H1 (cell line): ENCODE data around the gene IL16. TPM values are rescaled to one million over a fixed set of nuclear protein-coding genes. Genes with fewer than 3 reads are reported as not detected.

Source experiments
- CTCF ChIA-PET: fragments of 300-600 bp; sonication (Branson Sonifier 250); formaldehyde crosslinking; loops from one replicate; lab custom pipeline; 2021; ENCODE audit not compliant: partially characterized antibody; lab: Charles Lee
- POLR2A ChIA-PET: fragments of 300-600 bp; sonication (Branson Sonifier 250); formaldehyde crosslinking; loops from one replicate; lab custom pipeline; 2021; ENCODE audit warnings: inconsistent platforms; ENCODE audit not compliant: partially characterized antibody; lab: Charles Lee
- DNase-seq, 2 experiments: peaks; one replicate each; pipeline versions ENCODE4 v3.0.0 to v3.0.0-alpha.2; 2010 to 2022; ENCODE audit warnings: low spot score in 2 of 2, low read depth in 1 of 2, mixed read lengths in 1 of 2
- FAIRE-seq: peaks from 2 replicates; lab custom pipeline; 2011; peaks lifted over from hg19 to GRCh38; lab: Jason Lieb, UNC
- H2AFZ ChIP-seq: 2 replicates; pipeline ENCODE4 v1.8.1; 2012; ENCODE audit warnings: low read length, inconsistent platforms
- H2AK5ac ChIP-seq: 2 replicates; pipeline ENCODE4 v1.6.1; 2013; ENCODE audit warnings: low read depth, low read length
- H2BK120ac ChIP-seq: replicated peaks from 2 replicates; pipeline ENCODE3; 2013; ENCODE audit warnings: low read depth, low read length, inconsistent platforms
- H2BK12ac ChIP-seq: 2 replicates; pipeline ENCODE4 v1.6.1; 2013; ENCODE audit warnings: low read depth, low read length
- H2BK15ac ChIP-seq: 2 replicates; pipeline ENCODE4 v1.6.1; 2013; ENCODE audit warnings: low read length
- H2BK20ac ChIP-seq: 2 replicates; pipeline ENCODE4 v1.6.1; 2013; ENCODE audit warnings: low read length
- H2BK5ac ChIP-seq: 2 replicates; pipeline ENCODE4 v1.6.1; 2013; ENCODE audit warnings: low read depth, low read length
- H3K14ac ChIP-seq: 2 replicates; pipeline ENCODE4 v1.6.1; 2013; ENCODE audit warnings: inconsistent platforms; ENCODE audit not compliant: insufficient read length
- H3K18ac ChIP-seq: 2 replicates; pipeline ENCODE4 v1.6.1; 2013; ENCODE audit warnings: low read length; ENCODE audit errors: extremely low read depth
- H3K23ac ChIP-seq: 2 replicates; pipeline ENCODE4 v1.6.1; 2013; ENCODE audit warnings: inconsistent platforms; ENCODE audit not compliant: insufficient read length
- H3K23me2 ChIP-seq: 2 replicates; pipeline ENCODE4 v1.6.1; 2013; ENCODE audit warnings: low read depth, low read length
- H3K27ac ChIP-seq: 2 replicates; pipeline ENCODE4 v1.6.1; 2011; ENCODE audit warnings: low read depth, low read length, inconsistent platforms
- H3K27me3 ChIP-seq, 4 experiments: replicated peaks in 1 of 4; 1 replicate in 1 of 4; 2 replicates in 3 of 4; pipeline versions ENCODE4 v1.6.1 to v1.8.1; 2011 to 2013; ENCODE audit warnings: low read length in 3 of 4, mild to moderate bottlenecking in 3 of 4, inconsistent platforms in 2 of 4, mixed read lengths in 2 of 4, moderate library complexity in 1 of 4; ENCODE audit not compliant: control insufficient read depth in 3 of 4, insufficient read depth in 3 of 4; ENCODE audit errors: extremely low read depth in 1 of 4
- H3K36me3 ChIP-seq, 4 experiments: 2 replicates each; pipeline versions ENCODE4 v1.6.1 to v1.8.1; 2011 to 2013; ENCODE audit warnings: mild to moderate bottlenecking in 4 of 4, low read length in 3 of 4, moderate library complexity in 2 of 4, control low read depth in 1 of 4, inconsistent platforms in 1 of 4; ENCODE audit not compliant: insufficient read depth in 4 of 4, control insufficient read depth in 2 of 4
- H3K4ac ChIP-seq: replicated peaks from 2 replicates; pipeline ENCODE3; 2013; ENCODE audit warnings: low read length, low read depth, mixed read lengths, inconsistent platforms; ENCODE audit not compliant: insufficient read length
- H3K4me1 ChIP-seq, 4 experiments: replicated peaks in 1 of 4; 1 replicate in 1 of 4; 2 replicates in 3 of 4; pipeline versions ENCODE4 v1.6.1 to v1.8.1; 2011 to 2013; ENCODE audit warnings: low read length in 3 of 4, inconsistent platforms in 2 of 4, mixed read lengths in 1 of 4; ENCODE audit not compliant: insufficient read depth in 4 of 4, control insufficient read depth in 3 of 4
- H3K4me2 ChIP-seq, 2 experiments: 2 replicates each; pipeline versions ENCODE4 v1.6.1 to v1.8.1; 2011 to 2013; ENCODE audit warnings: low read depth in 2 of 2, low read length in 2 of 2, control low read depth in 1 of 2, inconsistent platforms in 1 of 2, mild to moderate bottlenecking in 1 of 2; ENCODE audit not compliant: insufficient read depth in 1 of 2
- H3K4me3 ChIP-seq, 4 experiments: fragments of 200-600, 300-600 bp in 1 of 4; sonication (generic), shearing (Covaris generic), sonication (Bioruptor Twin) in 1 of 4; 2 replicates each; pipeline versions ENCODE4 v1.5.1 to v1.8.1; 2011 to 2016; ENCODE audit warnings: low read length in 4 of 4, low read depth in 3 of 4, control low read depth in 2 of 4, inconsistent platforms in 2 of 4, mild to moderate bottlenecking in 2 of 4, mixed read lengths in 1 of 4, moderate library complexity in 1 of 4; ENCODE audit not compliant: insufficient read depth in 2 of 4; ENCODE audit errors: extremely low read depth in 1 of 4
- H3K56ac ChIP-seq: replicated peaks from 2 replicates; pipeline ENCODE3; 2013; ENCODE audit warnings: low read depth, mild to moderate bottlenecking, mixed read lengths, low read length, inconsistent platforms; ENCODE audit not compliant: insufficient read length
- H3K79me1 ChIP-seq: 2 replicates; pipeline ENCODE4 v1.6.1; 2013; ENCODE audit warnings: low read depth, low read length, control low read depth
- H3K79me2 ChIP-seq, 2 experiments: 2 replicates each; pipeline versions ENCODE4 v1.6.1 to v1.8.1; 2012 to 2013; ENCODE audit warnings: low read length in 2 of 2, mild to moderate bottlenecking in 2 of 2, inconsistent platforms in 1 of 2; ENCODE audit not compliant: insufficient read depth in 2 of 2, control insufficient read depth in 1 of 2
- H3K9ac ChIP-seq, 4 experiments: replicated peaks in 1 of 4; 1 replicate in 1 of 4; 2 replicates in 3 of 4; pipeline versions ENCODE4 v1.6.1 to v1.8.1; 2011 to 2013; ENCODE audit warnings: low read depth in 3 of 4, low read length in 3 of 4, control low read depth in 2 of 4, mild to moderate bottlenecking in 2 of 4, moderate library complexity in 2 of 4, inconsistent platforms in 1 of 4; ENCODE audit errors: extremely low read depth in 1 of 4
- H3K9me3 ChIP-seq, 2 experiments: 2 replicates each; pipeline versions ENCODE4 v1.6.1 to v1.8.1; 2012 to 2013; ENCODE audit warnings: mild to moderate bottlenecking in 2 of 2, moderate library complexity in 2 of 2, control low read depth in 1 of 2, inconsistent platforms in 1 of 2, low read depth in 1 of 2, low read length in 1 of 2, mixed read lengths in 1 of 2; ENCODE audit not compliant: insufficient read depth in 2 of 2
- H4K20me1 ChIP-seq, 2 experiments: replicated peaks in 1 of 2; 2 replicates each; pipeline versions ENCODE3 to v1.8.1; 2011 to 2013; ENCODE audit warnings: inconsistent platforms in 2 of 2, low read length in 2 of 2, mild to moderate bottlenecking in 1 of 2; ENCODE audit not compliant: insufficient read depth in 2 of 2, control insufficient read depth in 1 of 2
- H4K5ac ChIP-seq: 2 replicates; pipeline ENCODE4 v1.6.1; 2013; ENCODE audit warnings: low read length, low read depth, mixed read lengths, inconsistent platforms; ENCODE audit not compliant: insufficient read length
- H4K8ac ChIP-seq: 2 replicates; pipeline ENCODE4 v1.8.0; 2013; ENCODE audit warnings: mild to moderate bottlenecking, moderate library complexity, low read length, inconsistent platforms; ENCODE audit not compliant: insufficient read depth; ENCODE audit errors: extremely low read depth
- H4K91ac ChIP-seq: replicated peaks from 2 replicates; pipeline ENCODE3; 2013; ENCODE audit warnings: low read length, mixed read lengths, inconsistent platforms; ENCODE audit not compliant: insufficient read length
- BACH1 ChIP-seq: IDR thresholded peaks from 2 replicates; pipeline ENCODE4 v1.6.1; 2012; ENCODE audit warnings: low read length, improper control_type of control experiment
- CBX8 ChIP-seq: fragments of 300-800, 300-1000 bp; sonication (generic); IDR thresholded peaks from 2 replicates; pipeline ENCODE4 v1.7.1; 2016; ENCODE audit warnings: low read depth, low read length, borderline replicate concordance
- CEBPB ChIP-seq: IDR thresholded peaks from 2 replicates; pipeline ENCODE4 v1.6.1; 2012; ENCODE audit warnings: low read depth, low read length
- CTCF ChIP-seq, 3 experiments: IDR thresholded peaks; 1 replicate in 2 of 3; 2 replicates in 1 of 3; pipeline versions ENCODE4 v1.5.1 to v1.6.1; 2011; ENCODE audit warnings: low read length in 3 of 3, mild to moderate bottlenecking in 3 of 3, inconsistent platforms in 2 of 3, low read depth in 1 of 3, moderate library complexity in 1 of 3; ENCODE audit not compliant: insufficient read depth in 1 of 3; ENCODE audit errors: control extremely low read depth in 1 of 3
- JUND ChIP-seq: IDR thresholded peaks from 2 replicates; pipeline ENCODE4 v1.6.1; 2011; ENCODE audit warnings: mild to moderate bottlenecking, improper control_type of control experiment, low read length
- KDM5A ChIP-seq: fragments of 200-600 bp; IDR thresholded peaks from 2 replicates; pipeline ENCODE4 v1.7.1; 2012; ENCODE audit warnings: mild to moderate bottlenecking, low read length, inconsistent platforms, mixed read lengths
- PHF8 ChIP-seq: fragments of 200-600 bp; sonication (generic); conservative IDR thresholded peaks from 2 replicates; pipeline ENCODE4 v1.7.1; 2012; ENCODE audit warnings: low read depth, mild to moderate bottlenecking, inconsistent platforms, low read length, moderate library complexity
- RBBP5 ChIP-seq: IDR thresholded peaks from 2 replicates; pipeline ENCODE4 v1.7.1; 2012; ENCODE audit warnings: low read depth, mild to moderate bottlenecking, inconsistent platforms, low read length, moderate library complexity, borderline replicate concordance
- RFX5 ChIP-seq: IDR thresholded peaks from 2 replicates; pipeline ENCODE4 v1.6.1; 2011; ENCODE audit warnings: low read depth, low read length, improper control_type of control experiment, borderline replicate concordance
- RNF2 ChIP-seq: fragments of 200-900, 300-1000 bp; sonication (generic); IDR thresholded peaks from 2 replicates; pipeline ENCODE4 v1.7.1; 2016; ENCODE audit warnings: borderline replicate concordance, low read depth, mild to moderate bottlenecking, antibody characterized with exemption, low read length; ENCODE audit not compliant: poor library complexity, severe bottlenecking; ENCODE audit errors: missing control alignments
- SIRT6 ChIP-seq: IDR thresholded peaks from one replicate; pipeline ENCODE4 v1.7.1; 2012; ENCODE audit warnings: low read length, inconsistent platforms
- SIX5 ChIP-seq: IDR thresholded peaks from 2 replicates; pipeline ENCODE4 v1.6.1; 2011; ENCODE audit warnings: mild to moderate bottlenecking, low read depth, low read length
- WGBS, 2 experiments: shearing (Covaris generic) in 1 of 2; methylation state at CpG; one replicate each; pipeline versions ENCODE4 v1.1.6 to v1.1.7; 2013 to 2015; ENCODE audit warnings: low lambda C conversion rate in 2 of 2, mixed read lengths in 2 of 2, inconsistent platforms in 1 of 2, low coverage in 1 of 2, missing lambda C conversion rate in 1 of 2; ENCODE audit not compliant: insufficient replicate concordance in 2 of 2, insufficient coverage in 1 of 2, insufficient read length in 1 of 2; ENCODE audit errors: extremely low coverage in 1 of 2, missing lambda C conversion rate in 1 of 2; 5-methylcytosine and 5-hydroxymethylcytosine counted together
- polyA plus RNA-seq, 7 experiments: library from polyadenylated mRNA; depleted of rRNA in 3 of 7; stranded (reverse) in 5 of 7; unstranded in 2 of 7; fragments of >200 nt in 5 of 7; fragments of 200-250 nt in 2 of 7; gene quantifications; 1 replicate in 5 of 7; 2 replicates in 1 of 7; 4 replicates in 1 of 7; pipeline versions ENCODE4 v1.2.1 to v1.2.3, GENCODE V29; 2011 to 2013; ENCODE audit warnings: missing spikeins in 2 of 7, mixed read lengths in 2 of 7
- total RNA-seq: library from RNA; stranded (reverse); fragmentation: NEBNext Ultra II Directional; extraction: Animal tissue kit (Norgen Biotek cat#: 25700); gene quantifications from 2 replicates; pipeline ENCODE4 v1.2.1, GENCODE V29; 2021

IL16 gene
- total and polyA plus RNA-seq, 2 of the 8 experiments (the other 6 are each of a cell fraction or from before 2014, with no cell fraction given), result 0.03 to 0.09 TPM

DNA sequence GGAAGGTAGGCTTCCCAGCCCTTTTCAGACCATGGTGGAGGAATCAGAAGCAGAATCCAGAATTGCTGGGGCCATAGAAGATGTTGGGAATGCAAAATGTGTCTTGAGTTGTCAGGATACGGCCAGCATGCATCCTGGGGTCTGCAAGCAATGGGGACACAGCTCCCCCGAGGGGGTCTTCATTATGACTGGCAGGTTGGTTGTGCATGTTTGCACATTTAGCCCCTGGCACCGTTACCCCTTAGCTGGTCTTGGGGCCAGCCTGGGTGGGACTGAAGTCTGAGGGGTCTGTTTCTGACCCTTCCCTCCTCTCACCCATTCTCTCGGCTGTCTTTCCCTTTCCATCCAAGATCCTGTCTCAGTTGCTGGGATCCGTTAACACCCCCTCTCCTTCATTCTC is 76.5 kb downstream of the IL16 start:
- H2BK120ac ChIP-seq, result no peak overlapping the region
- FAIRE-seq, result no peak
- H2AFZ ChIP-seq, result no peak overlapping the region
- no peak overlapping the region for H3K18ac ChIP-seq
- no peak overlapping the region for H3K4me3 ChIP-seq
- no peaks in the 10 kb centered on the region for H3K79me2 ChIP-seq
- H3K4ac ChIP-seq, result no peak overlapping the region
- no peak overlapping the region for H3K23ac ChIP-seq
- no peak overlapping the region for H3K27ac ChIP-seq
- H3K9ac ChIP-seq, result no peak overlapping the region
- H2AK5ac ChIP-seq, result no peak overlapping the region
- no peak overlapping the region for H3K56ac ChIP-seq
- H4K91ac ChIP-seq, result no peak overlapping the region
- H4K8ac ChIP-seq, result no peak overlapping the region
- H3K36me3 ChIP-seq, result no peaks in the 10 kb centered on the region
- 80% methylated on average over 4 of the region's 5 CpGs; no CpG with 5 or more reads in 1 of the 2 experiments for WGBS, 2 experiments
- no peaks in the 10 kb centered on the region for H4K20me1 ChIP-seq
- peaks cover 0 to 2% (median 0%) of the 10 kb centered on the region in 4 experiments; a peak in 1 of 7 replicates for H3K27me3 ChIP-seq
- no peak overlapping the region for H3K4me2 ChIP-seq
- H4K5ac ChIP-seq, result no peak overlapping the region
- no peak overlapping the region for H2BK20ac ChIP-seq
- H3K14ac ChIP-seq, result no peak overlapping the region
- no peak for DNase-seq
- H3K79me1 ChIP-seq, result no peaks in the 10 kb centered on the region
- no peak overlapping the region for H2BK15ac ChIP-seq
- peaks cover 6 to 7% of the 10 kb centered on the region in 2 experiments; a peak in 2 of 4 replicates for H3K9me3 ChIP-seq
- no peak overlapping the region for H2BK12ac ChIP-seq
- no peaks in the 10 kb centered on the region for H3K4me1 ChIP-seq
- H2BK5ac ChIP-seq, result no peak overlapping the region
- POLR2A ChIA-PET, result no interaction called here
- no peaks in the 10 kb centered on the region for H3K23me2 ChIP-seq
- CTCF ChIA-PET, result interaction anchor here (0.6 to 6.6 kb wide), 6 partner anchors 69 to 404 kb away, joined by 3 to 94 read pairs (median 4); no protein-coding TSS in a partner anchor
- TF ChIP-seq CEBPB, result no peak
- no peak for TF ChIP-seq PHF8
- TF ChIP-seq CBX8, result no peak
- no peak for TF ChIP-seq JUND
- no peak for TF ChIP-seq KDM5A
- no peak for TF ChIP-seq BACH1
- no peak for TF ChIP-seq CTCF (IDR thresholded peaks at IDR 0.05; ENCODE audit: control extremely low read depth in 1 of 3, insufficient read depth in 1 of 3, low read depth in 1 of 3, low read length in 3 of 3)
- TF ChIP-seq RBBP5, result no peak
- TF ChIP-seq SIRT6, result no peak
- no peak for TF ChIP-seq RFX5
- TF ChIP-seq SIX5, result no peak
- no peak for TF ChIP-seq RNF2
